ENCODE measurements around the gene UBE2E2.

Gene UBE2E2

GRCh38 chr3:23501201-23501802 lies 298.2 kb downstream of the UBE2E2 start:
- H3K4me3 ChIP-seq (ENCODE audit: low read depth, low read length, poor library complexity, severe bottlenecking), result no peak overlapping the region
- no peaks in the 10 kb centered on the region for H4K20me1 ChIP-seq (ENCODE audit: insufficient read depth, low read length)
- H3K9me2 ChIP-seq (ENCODE audit: low read depth, low read length), result no peaks in the 10 kb centered on the region
- H2AFZ ChIP-seq (ENCODE audit: low read length), result no peak overlapping the region
- TF ChIP-seq EZH2 (IDR thresholded peaks at IDR 0.05; ENCODE audit: borderline replicate concordance, low read length) (no peak), CTCF (IDR thresholded peaks at IDR 0.05; ENCODE audit: low read length) (no peak)
- 0 out of 2 replicates have a peak, but pooled peaks cover 3% of the 10 kb centered on the region for H3K9me3 ChIP-seq (ENCODE audit: low read length)
- H3K36me3 ChIP-seq (ENCODE audit: insufficient read depth, low read length), result no peaks in the 10 kb centered on the region
- H3K27ac ChIP-seq (ENCODE audit: low read depth, low read length, poor library complexity, severe bottlenecking), result no peak overlapping the region
- H3F3A ChIP-seq (ENCODE audit: insufficient read depth, low read length), result no peaks in the 10 kb centered on the region
- H3K9ac ChIP-seq (ENCODE audit: low read length), result no peak overlapping the region
- no peaks in the 10 kb centered on the region for H3K27me3 ChIP-seq (ENCODE audit: insufficient read depth, low read length)
- H3K4me1 ChIP-seq (ENCODE audit: insufficient read depth, low read length, severe bottlenecking), result no peaks in the 10 kb centered on the region
- H3K79me2 ChIP-seq (ENCODE audit: insufficient read depth, low read length), result no peaks in the 10 kb centered on the region
- no peak overlapping the region for H3K4me2 ChIP-seq (ENCODE audit: low read length)

DNA sequence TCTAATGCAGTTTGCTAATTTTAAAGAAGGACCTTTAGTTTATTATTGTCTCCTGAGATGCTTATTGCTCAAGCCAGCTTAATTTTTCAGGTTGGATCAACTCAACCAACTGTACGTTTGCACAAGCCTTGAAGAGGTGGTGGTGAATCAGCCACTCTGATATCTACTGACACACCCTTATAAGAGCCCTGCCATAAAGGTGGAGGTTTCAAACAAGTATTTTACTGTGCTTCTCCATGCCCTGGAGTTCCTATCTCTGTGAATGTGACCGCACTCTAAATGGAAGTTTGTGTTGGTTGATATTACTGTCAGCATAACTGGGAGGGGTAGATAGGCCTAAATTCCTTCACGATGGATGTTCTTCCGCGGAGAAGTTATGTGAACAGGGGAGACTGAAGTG lies 305.3 kb downstream of the UBE2E2 start:
- Histone ChIP-seq H4K20me1 (ENCODE audit: insufficient read depth, low read length) (no peaks in the 10 kb centered on the region), H3F3A (ENCODE audit: insufficient read depth, low read length) (no peaks in the 10 kb centered on the region), H3K4me3 (ENCODE audit: low read depth, low read length, poor library complexity, severe bottlenecking) (no peak overlapping the region), H3K27ac (ENCODE audit: low read depth, low read length, poor library complexity, severe bottlenecking) (no peak overlapping the region), H3K9ac (ENCODE audit: low read length) (no peak overlapping the region), H3K4me2 (ENCODE audit: low read length) (no peak overlapping the region), H3K4me1 (ENCODE audit: insufficient read depth, low read length, severe bottlenecking) (no peaks in the 10 kb centered on the region), H3K9me2 (ENCODE audit: low read depth, low read length) (no peaks in the 10 kb centered on the region), H3K9me3 (ENCODE audit: low read length) (no peaks in the 10 kb centered on the region), H2AFZ (ENCODE audit: low read length) (no peak overlapping the region), H3K36me3 (ENCODE audit: insufficient read depth, low read length) (no peaks in the 10 kb centered on the region), H3K27me3 (ENCODE audit: insufficient read depth, low read length) (no peaks in the 10 kb centered on the region), H3K79me2 (ENCODE audit: insufficient read depth, low read length) (no peaks in the 10 kb centered on the region)
- no peak for TF ChIP-seq CTCF (IDR thresholded peaks at IDR 0.05; ENCODE audit: low read length)
- no peak for TF ChIP-seq EZH2 (IDR thresholded peaks at IDR 0.05; ENCODE audit: borderline replicate concordance, low read length)

GRCh38 chr3:23518441-23518840 lies 315.3 kb downstream of the UBE2E2 start:
- Histone ChIP-seq H3K4me3 (ENCODE audit: low read depth, low read length, poor library complexity, severe bottlenecking) (no peak overlapping the region), H3K27ac (ENCODE audit: low read depth, low read length, poor library complexity, severe bottlenecking) (peak overlapping the region; percentile 45), H3K9ac (ENCODE audit: low read length) (no peak overlapping the region), H2AFZ (ENCODE audit: low read length) (no peak overlapping the region), H3K79me2 (ENCODE audit: insufficient read depth, low read length) (no peaks in the 10 kb centered on the region), H3K9me2 (ENCODE audit: low read depth, low read length) (no peaks in the 10 kb centered on the region), H4K20me1 (ENCODE audit: insufficient read depth, low read length) (no peaks in the 10 kb centered on the region), H3K36me3 (ENCODE audit: insufficient read depth, low read length) (no peaks in the 10 kb centered on the region), H3K27me3 (ENCODE audit: insufficient read depth, low read length) (no peaks in the 10 kb centered on the region), H3F3A (ENCODE audit: insufficient read depth, low read length) (no peaks in the 10 kb centered on the region), H3K9me3 (ENCODE audit: low read length) (no peaks in the 10 kb centered on the region), H3K4me1 (ENCODE audit: insufficient read depth, low read length, severe bottlenecking) (peaks cover 21% of the 10 kb centered on the region), H3K4me2 (ENCODE audit: low read length) (no peak overlapping the region)
- TF ChIP-seq EZH2 (IDR thresholded peaks at IDR 0.05; ENCODE audit: borderline replicate concordance, low read length) (no peak), CTCF (IDR thresholded peaks at IDR 0.05; ENCODE audit: low read length) (no peak)
